ENCODE results near the gene FGF14.

Gene FGF14

GRCh38 chr13:101747039-101747438 lies 654.8 kb downstream of the FGF14 start:
- Histone ChIP-seq H3K27ac (ENCODE audit: poor library complexity, severe bottlenecking) (no peak overlapping the region), H3K4me1 (ENCODE audit: insufficient read depth, poor library complexity, severe bottlenecking) (peaks cover 6% of the 10 kb centered on the region), H3K27me3 (ENCODE audit: insufficient read depth, poor library complexity, severe bottlenecking) (no peaks in the 10 kb centered on the region), H3K36me3 (ENCODE audit: low read depth) (no peaks in the 10 kb centered on the region), H3K9me3 (ENCODE audit: severe bottlenecking) (no peaks in the 10 kb centered on the region), H3K4me3 (ENCODE audit: severe bottlenecking) (no peak overlapping the region)
- ATAC-seq (ENCODE audit: low read depth) = no peak
- DNase-seq (ENCODE audit: low spot score) = no peak
- TF ChIP-seq CTCF (IDR thresholded peaks at IDR 0.05; ENCODE audit: poor library complexity, severe bottlenecking) = no peak

DNA sequence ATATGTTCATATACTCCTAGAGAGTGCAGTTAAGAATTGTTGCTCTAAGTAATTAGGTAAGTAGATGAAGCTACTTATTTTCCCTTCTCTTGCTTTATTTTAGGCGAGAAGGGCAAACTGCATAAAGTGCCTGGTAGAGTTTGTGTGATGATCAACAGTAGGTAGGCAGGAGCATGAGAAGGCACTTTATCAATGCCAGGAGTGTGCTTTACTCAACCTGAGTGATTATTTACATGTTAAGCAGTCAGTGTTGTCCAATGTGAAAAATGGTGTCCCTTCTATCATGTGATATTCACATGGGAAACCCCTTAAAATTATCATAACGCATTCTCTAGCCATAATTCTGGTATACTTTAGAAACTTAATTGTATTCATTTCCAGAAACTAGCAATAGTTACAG lies 655.3 kb downstream of the FGF14 start:
- Histone ChIP-seq H3K36me3 (ENCODE audit: low read depth) (no peaks in the 10 kb centered on the region), H3K4me3 (ENCODE audit: severe bottlenecking) (no peak overlapping the region), H3K27me3 (ENCODE audit: insufficient read depth, poor library complexity, severe bottlenecking) (no peaks in the 10 kb centered on the region), H3K27ac (ENCODE audit: poor library complexity, severe bottlenecking) (no peak overlapping the region), H3K4me1 (ENCODE audit: insufficient read depth, poor library complexity, severe bottlenecking) (peaks cover 6% of the 10 kb centered on the region), H3K9me3 (ENCODE audit: severe bottlenecking) (no peaks in the 10 kb centered on the region)
- DNase-seq (ENCODE audit: low spot score) = no peak
- no peak for TF ChIP-seq CTCF (IDR thresholded peaks at IDR 0.05; ENCODE audit: poor library complexity, severe bottlenecking)
- no peak for ATAC-seq (ENCODE audit: low read depth)

GRCh38 chr13:101739382-101740178 lies 662.3 kb downstream of the FGF14 start:
- Histone ChIP-seq H3K9me3 (ENCODE audit: severe bottlenecking) (no peaks in the 10 kb centered on the region), H3K36me3 (ENCODE audit: low read depth) (no peaks in the 10 kb centered on the region)
- no peak for ATAC-seq (ENCODE audit: low read depth)

DNA sequence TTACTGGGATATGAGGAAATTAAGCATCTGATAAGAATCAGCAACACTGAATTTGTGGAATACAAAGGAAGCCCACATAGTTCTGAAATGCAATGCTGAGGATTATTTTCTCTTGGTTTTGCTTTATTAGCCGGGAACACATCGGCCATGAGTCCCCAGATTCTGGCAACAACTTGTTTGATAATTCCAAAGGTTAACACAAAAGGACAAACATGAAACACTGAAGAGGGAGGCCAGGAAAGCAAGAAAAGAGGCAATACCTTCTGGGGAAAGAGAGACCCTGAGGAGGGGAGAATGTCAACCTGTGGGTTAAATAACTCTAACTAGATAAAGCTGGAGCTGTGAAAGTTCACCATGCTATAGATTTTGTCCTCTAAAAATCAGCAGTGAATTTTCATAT lies 663.5 kb downstream of the FGF14 start:
- Histone ChIP-seq H3K36me3 (ENCODE audit: low read depth) (no peaks in the 10 kb centered on the region), H3K27ac (ENCODE audit: poor library complexity, severe bottlenecking) (no peak overlapping the region), H3K27me3 (ENCODE audit: insufficient read depth, poor library complexity, severe bottlenecking) (no peaks in the 10 kb centered on the region), H3K9me3 (ENCODE audit: severe bottlenecking) (no peaks in the 10 kb centered on the region), H3K4me1 (ENCODE audit: insufficient read depth, poor library complexity, severe bottlenecking) (no peaks in the 10 kb centered on the region), H3K4me3 (ENCODE audit: severe bottlenecking) (no peak overlapping the region)
- TF ChIP-seq CTCF (IDR thresholded peaks at IDR 0.05; ENCODE audit: poor library complexity, severe bottlenecking) = no peak
- ATAC-seq (ENCODE audit: low read depth) (no peak), DNase-seq (ENCODE audit: low spot score) (no peak)

More at GRCh38 chr13:101739382-101740178, 662.3 kb downstream of the FGF14 start:
- DNase-seq (ENCODE audit: low spot score) = no peak
- Histone ChIP-seq H3K27me3 (ENCODE audit: insufficient read depth, poor library complexity, severe bottlenecking) (no peaks in the 10 kb centered on the region), H3K4me3 (ENCODE audit: severe bottlenecking) (no peak overlapping the region), H3K27ac (ENCODE audit: poor library complexity, severe bottlenecking) (no peak overlapping the region), H3K4me1 (ENCODE audit: insufficient read depth, poor library complexity, severe bottlenecking) (no peaks in the 10 kb centered on the region)
- TF ChIP-seq CTCF (IDR thresholded peaks at IDR 0.05; ENCODE audit: poor library complexity, severe bottlenecking) = no peak

DNA sequence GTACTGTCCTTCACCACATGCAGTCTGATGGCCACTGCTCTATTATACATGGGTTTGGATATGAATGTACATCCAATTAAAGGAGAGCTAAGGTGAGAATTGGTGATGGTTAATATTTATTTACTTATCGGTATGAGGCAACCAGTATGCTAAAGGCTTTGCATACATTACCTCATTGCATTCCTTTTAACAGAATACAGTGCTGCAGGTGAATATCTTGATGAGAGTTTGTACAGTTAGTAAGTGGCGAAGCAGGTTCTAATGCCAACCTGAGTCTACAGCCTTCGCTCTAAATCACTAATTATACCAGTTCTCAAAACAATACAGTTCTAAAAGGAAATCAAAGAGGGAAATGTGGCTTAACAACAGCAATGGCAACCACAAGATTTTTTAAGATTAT lies 665.3 kb downstream of the FGF14 start:
- Histone ChIP-seq H3K27ac (ENCODE audit: poor library complexity, severe bottlenecking) (no peak overlapping the region), H3K27me3 (ENCODE audit: insufficient read depth, poor library complexity, severe bottlenecking) (no peaks in the 10 kb centered on the region), H3K36me3 (ENCODE audit: low read depth) (no peaks in the 10 kb centered on the region), H3K4me1 (ENCODE audit: insufficient read depth, poor library complexity, severe bottlenecking) (no peaks in the 10 kb centered on the region), H3K9me3 (ENCODE audit: severe bottlenecking) (no peaks in the 10 kb centered on the region), H3K4me3 (ENCODE audit: severe bottlenecking) (no peak overlapping the region)
- DNase-seq (ENCODE audit: low spot score) (no peak), ATAC-seq (ENCODE audit: low read depth) (no peak)
- no peak for TF ChIP-seq CTCF (IDR thresholded peaks at IDR 0.05; ENCODE audit: poor library complexity, severe bottlenecking)
